Measurements from ENCODE around the gene ITGB3.

DNA sequence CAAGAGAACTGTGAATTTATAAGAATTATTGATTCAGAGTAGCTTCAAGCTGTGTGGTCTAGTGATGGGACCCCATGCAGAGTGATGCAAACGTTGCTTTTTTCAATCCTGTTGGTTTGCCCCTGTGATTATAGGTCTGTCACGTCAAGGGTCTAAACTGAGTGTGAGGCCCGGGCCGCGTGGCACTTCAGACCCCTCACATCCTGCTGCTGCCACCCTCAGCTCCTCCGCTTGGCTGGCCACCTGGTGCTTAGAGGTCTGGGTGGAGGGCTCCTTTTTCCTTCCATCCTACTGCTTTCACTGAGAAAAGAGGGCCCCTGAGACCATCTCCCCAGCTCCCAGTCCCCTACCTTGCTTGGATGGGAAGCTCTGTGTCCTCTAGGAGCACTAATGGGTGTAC is 32.5 kb upstream of the ITGB3 start:
- TF ChIP-seq CTCF (IDR thresholded peaks at IDR 0.05; ENCODE audit: low read depth, low read length, poor library complexity, severe bottlenecking) (no peak), EZH2phosphoT487 (IDR thresholded peaks at IDR 0.05; ENCODE audit: borderline replicate concordance, low read length) (no peak)

Measured in DOHH2 (cell line).